H54 (cell line): ENCODE data around the gene DUOX1.
"Not testable (repeated sequence)": the region's sequence is repeated elsewhere in the genome, so short reads cannot be mapped to it uniquely, and the experiment has no call there.

Experiments used
- DNase-seq: peaks from one replicate; pipeline ENCODE4 v3.0.0; 2011; ENCODE audit warnings: low spot score, mixed read lengths; ENCODE audit not compliant: insufficient read length
- FAIRE-seq: peaks from 3 replicates; lab custom pipeline; 2011; peaks lifted over from hg19 to GRCh38; lab: Jason Lieb, UNC
- POLR2A ChIP-seq: IDR thresholded peaks from 2 replicates; pipeline ENCODE4 v1.6.1; 2011; ENCODE audit warnings: low read depth, mild to moderate bottlenecking, low read length

DUOX1 gene

GRCh38 chr15:45097466-45097865 is 32.3 kb upstream of the DUOX1 start:
- no peak for TF ChIP-seq POLR2A
- DNase-seq = no peak
- FAIRE-seq = no peak

DNA sequence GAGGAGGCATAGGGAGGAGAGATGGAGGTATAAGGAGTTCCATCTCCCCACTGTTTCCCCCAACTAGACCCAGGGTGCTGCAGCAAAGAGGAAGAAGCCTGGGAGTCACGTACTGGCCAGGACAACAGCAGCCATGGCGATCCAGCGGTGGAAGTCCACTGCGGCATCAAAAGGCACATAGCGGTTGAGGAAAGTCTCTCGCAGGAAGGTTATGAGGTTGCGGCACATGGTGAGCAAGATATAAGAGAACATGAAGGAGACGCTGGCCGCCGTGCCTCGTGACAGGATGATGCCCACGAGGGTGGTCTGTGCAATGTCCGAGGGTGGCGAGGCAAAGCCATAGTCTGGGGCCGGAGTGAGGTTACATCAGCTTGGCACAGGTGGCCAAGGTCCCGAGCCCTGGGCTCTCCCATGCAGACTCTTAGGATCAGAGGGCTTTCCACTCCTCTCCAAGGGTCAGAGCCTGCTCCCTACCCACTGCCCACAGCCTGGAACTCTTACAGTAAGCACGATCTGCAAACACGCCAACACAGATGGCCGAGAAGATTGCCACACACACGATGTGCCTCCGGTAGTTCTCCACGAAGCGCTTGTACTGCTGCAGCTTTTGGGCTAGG is 30.1 kb upstream of the DUOX1 start:
- no peak for DNase-seq
- FAIRE-seq = no peak
- TF ChIP-seq POLR2A = no peak

DNA sequence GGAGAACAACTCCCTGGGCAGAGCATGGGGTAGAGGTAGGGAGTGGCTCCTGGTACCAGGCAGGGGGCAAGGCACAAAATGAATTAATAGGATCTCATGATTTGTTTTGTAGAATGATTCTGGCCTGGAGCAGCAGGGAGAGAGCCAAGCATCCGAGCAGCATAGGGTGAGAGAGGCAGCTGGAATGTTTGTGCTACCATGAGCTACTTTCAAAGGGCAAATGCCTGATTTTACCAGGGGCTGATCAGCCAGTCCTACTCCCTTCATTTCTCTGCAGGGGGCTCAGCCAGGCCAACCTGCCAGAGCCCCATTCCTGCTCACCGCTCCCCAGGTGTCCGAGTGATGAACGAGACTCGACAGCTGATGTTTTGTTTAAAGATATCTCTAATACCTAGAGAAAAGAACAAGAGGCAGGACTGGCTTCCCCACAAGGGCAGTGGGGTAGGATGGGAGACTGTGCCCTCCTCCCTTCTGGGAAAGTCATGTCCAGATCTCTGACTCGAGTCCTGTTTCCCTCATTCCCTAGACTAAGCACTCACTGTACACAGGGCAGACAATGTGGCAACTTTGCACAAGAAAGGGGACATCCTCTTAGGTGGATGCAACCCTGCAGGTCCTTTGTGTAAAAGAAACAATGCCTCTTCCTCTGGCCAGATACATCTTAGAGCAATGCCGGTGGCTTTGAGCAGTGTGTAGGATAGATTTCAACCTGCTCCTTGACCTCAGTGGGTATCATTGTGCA is 28.7 kb upstream of the DUOX1 start:
- TF ChIP-seq POLR2A = no peak
- no peak for FAIRE-seq

DNA sequence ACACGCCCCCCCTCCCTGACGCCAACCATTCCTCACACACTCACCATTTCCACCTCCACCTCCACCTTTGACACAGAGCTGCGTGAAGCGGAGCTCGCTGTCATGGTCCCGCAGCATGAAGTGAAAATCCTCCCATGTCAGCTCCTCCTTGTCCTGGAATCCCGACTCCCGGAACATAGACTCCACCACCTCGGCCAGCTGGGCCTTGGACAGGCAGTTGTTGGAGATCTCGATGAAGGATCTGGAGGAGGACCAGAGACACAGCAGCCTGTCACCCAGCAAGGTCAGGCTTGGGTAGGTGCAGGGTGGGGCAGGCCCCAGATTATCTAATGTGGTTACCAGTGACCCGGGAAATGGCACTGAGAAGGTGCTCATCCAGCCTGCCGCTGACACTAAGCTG is 28.0 kb upstream of the DUOX1 start:
- DNase-seq = no peak
- no peak for FAIRE-seq
- no peak for TF ChIP-seq POLR2A

More for the DNA sequence above, 28.7 kb upstream of the DUOX1 start:
- DNase-seq = no peak

GRCh38 chr15:45102226-45102625 is 27.6 kb upstream of the DUOX1 start:
- FAIRE-seq (no peak), DNase-seq (no peak)
- TF ChIP-seq POLR2A = no peak

- DNase-seq, FAIRE-seq: not testable (repeated sequence)
These were observed 25.6 kb upstream of the DUOX1 start for GRCh38 chr15:45104170-45104569.

- DNase-seq (no peak), FAIRE-seq (no peak)
- no peak for TF ChIP-seq POLR2A
These were observed 24.2 kb upstream of the DUOX1 start for GRCh38 chr15:45105586-45105985.

DNA sequence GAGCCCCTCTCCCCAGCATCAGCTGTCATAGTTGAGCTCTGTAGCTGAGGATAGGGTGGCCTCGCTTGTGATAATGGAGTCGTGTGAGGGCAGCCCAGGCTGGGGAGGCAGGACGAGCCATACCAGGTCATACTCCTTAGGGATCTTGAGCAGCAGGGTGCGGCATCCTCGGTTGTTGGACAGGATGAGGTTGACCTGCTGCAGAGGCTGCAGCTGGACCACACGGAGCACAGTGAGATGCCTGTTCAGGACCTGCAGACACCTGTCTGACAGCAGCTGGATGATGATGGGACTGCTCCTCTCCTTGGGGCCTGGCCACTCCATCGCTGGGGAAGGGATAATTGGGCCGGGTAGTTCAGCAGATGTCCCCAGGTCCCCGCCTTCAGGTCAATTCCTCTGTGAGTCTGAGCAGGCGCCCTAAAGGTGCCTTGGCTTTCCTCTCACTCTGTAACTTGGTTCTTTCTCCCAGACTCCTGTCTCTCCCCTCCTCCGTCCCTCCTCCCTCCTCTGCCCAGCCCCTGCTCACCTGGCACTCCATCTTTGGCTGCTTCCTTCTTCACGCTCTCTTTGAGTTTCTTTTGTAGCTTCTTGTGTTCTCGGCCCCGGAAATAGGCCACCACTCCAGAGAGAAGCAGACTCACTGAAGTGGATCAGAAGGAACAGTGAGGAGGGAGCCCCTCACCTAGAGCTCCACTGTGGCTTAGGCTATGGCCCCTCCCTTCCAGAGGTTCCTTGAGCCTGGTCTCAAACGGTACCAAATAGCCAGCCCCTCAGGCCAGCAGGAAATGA is 23.6 kb upstream of the DUOX1 start:
- FAIRE-seq = no peak
- DNase-seq = no peak
- TF ChIP-seq POLR2A = no peak

DNA sequence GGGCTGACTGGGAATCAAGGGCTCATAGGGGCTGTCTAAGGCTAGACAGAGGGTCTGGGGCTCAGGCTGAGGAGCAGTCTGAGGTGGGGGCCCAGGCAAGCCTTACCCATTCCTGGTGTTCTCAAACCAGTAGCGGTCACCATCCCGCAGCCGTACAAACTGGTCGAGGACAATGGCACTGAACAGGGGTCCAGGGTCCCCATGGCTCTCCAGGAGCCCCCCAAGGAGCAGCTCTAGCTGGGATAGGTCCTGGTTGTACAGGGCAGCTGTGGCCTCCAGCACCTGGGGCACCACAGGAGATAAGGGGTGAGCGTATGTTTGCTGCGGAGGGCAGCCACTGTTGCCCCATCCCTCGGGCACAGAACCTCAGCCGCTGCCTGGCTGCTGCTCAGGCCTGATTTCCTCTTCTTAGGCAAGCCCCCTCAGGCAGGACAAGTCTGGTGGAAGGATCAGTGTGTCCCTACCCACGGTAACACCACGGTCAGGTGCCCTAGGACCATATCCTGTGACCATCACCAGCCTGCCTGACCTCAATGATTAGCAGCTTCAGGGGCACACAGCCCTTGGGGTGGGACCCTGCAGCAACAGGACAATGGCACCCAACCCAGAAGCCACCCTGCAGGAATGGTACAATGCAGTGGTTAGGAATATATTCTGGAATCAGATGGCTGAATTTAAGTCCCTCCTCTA is 21.7 kb upstream of the DUOX1 start:
- no peak for TF ChIP-seq POLR2A
- FAIRE-seq = no peak
- no peak for DNase-seq

- FAIRE-seq (no peak), DNase-seq (no peak)
- no peak for TF ChIP-seq POLR2A
These were observed 19.5 kb upstream of the DUOX1 start for GRCh38 chr15:45110256-45110820.

DNA sequence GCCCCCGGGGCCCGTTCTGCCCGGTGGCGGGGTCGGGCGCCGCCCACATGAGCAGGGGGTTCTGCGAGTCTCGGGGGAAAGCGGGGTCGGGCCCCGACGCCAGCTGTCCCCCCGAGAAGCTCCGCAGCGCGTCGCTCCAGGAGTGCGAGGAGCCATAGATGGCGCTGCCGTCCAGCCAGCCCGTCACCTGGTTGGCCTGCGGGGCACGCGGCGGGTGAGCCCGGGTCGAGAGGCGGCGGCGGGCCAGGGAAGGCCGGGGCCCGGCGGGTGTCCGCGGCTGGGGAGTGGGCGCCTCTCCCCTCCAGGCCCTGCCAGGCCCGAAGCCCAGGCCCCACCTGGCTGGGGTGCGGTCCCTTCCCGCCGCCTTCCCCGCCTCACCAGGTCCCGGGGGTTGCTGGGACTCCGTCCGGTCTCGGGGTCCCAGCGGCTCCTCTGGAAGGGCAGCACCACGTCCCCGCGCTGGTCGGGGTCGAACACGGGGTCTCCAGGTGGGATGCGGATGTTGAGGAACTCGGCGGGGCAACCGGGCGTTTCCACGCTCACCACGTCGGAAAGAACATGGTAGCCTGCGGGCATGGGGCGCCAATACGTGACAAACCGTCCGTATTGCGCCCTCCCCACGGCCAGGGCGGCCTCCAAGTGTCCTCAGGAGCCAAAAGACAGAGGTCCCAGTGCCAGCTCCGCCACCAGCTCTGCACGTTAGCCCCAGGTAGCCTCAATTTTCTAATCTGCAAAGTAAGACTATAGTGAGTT is 18.2 kb upstream of the DUOX1 start:
- FAIRE-seq = no peak
- no peak for DNase-seq

DNA sequence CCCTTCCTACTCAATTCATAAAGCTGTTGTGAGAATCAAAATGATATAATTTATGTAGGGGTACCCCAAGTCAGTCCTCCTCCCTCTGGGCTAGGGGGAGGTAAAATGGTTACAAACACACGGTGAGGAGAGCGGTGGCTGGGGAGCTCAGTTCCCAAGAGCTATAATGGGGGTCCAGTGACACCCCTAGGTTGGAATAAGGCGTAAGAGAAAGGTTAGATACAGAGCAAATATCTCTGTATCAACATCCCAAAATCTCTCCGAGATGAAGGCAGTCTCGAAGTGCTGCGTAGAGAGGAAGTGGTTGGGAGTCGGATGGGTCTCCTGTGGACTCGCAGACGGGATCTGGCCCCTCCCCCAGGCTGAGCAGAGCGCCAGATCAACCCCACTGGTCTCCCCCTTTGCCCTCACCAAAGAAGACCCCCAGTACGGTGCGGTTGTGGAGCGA is 17.6 kb upstream of the DUOX1 start:
- no peak for FAIRE-seq
- no peak for TF ChIP-seq POLR2A

More for the DNA sequence above, 18.2 kb upstream of the DUOX1 start:
- TF ChIP-seq POLR2A = no peak

More for the DNA sequence above, 17.6 kb upstream of the DUOX1 start:
- DNase-seq = no peak
